ENCODE results near the gene RNF8. TPM values are rescaled to one million over a fixed set of nuclear protein-coding genes. Genes with fewer than 3 reads are reported as not detected.
A peak's percentile ranks its signal among the peaks of the same experiment; 100 is the strongest.

Gene RNF8
- total and polyA plus RNA-seq, 2 of the 4 experiments (the other 2 are of a cell fraction) = 16.5 to 17.9 TPM

DNA sequence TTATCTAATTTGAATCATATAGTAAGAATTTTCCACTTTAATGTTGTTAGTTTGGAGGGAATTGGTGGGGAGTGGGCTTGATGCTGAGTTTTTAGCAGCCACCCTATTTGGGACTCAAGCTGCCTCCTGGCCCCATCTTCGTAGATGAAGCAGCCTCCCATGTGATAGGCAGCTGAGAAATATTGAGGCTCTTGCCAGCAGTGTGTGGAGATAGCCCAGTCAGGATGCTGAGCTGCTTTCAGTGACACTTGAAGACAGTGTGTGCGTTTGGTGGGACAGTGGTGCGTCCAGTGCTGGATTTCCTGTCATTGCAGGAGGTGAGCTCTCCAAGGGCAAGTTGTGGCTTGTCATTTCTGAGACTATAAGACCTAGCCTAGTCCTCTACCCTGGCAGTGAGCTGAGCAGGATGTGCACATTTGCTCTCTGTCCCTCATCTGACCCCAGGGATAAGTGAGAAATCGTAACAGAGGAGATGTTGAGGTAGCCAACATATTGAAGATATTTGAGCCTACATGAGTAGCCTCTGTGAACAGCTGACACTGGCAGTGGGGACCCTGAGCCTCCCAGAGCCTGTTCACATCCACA, 47.9 kb upstream of the RNF8 start:
- Histone ChIP-seq H3K4me2 (ENCODE audit: low read depth, low read length) (no peak overlapping the region), H3K36me3 (ENCODE audit: control insufficient read depth, insufficient read depth, low read length) (peaks cover 25% of the 10 kb centered on the region), H3K4me3 (ENCODE audit: insufficient read depth, low read depth, low read length) (no peak overlapping the region), H2BK15ac (ENCODE audit: low read depth, low read length) (no peak overlapping the region), H3K14ac (replicated peaks; ENCODE audit: low read depth, low read length) (no peak overlapping the region), H3K4ac (ENCODE audit: low read depth, low read length) (no peak overlapping the region), H4K20me1 (ENCODE audit: insufficient read depth, low read length) (no peaks in the 10 kb centered on the region), H2BK120ac (ENCODE audit: low read depth, low read length) (no peak overlapping the region), H2AK9ac (replicated peaks; ENCODE audit: low read depth, low read length, poor library complexity) (no peak overlapping the region), H3K27me3 (ENCODE audit: control insufficient read depth, insufficient read depth, low read length) (no peaks in the 10 kb centered on the region), H3K4me1 (ENCODE audit: control insufficient read depth, insufficient read depth, low read length) (peaks cover 7% of the 10 kb centered on the region), H3K9me3 (ENCODE audit: control insufficient read depth, insufficient read depth, low read length) (no peaks in the 10 kb centered on the region), H3K18ac (ENCODE audit: low read depth, low read length) (no peak overlapping the region), H2BK5ac (ENCODE audit: low read depth, low read length, poor library complexity, severe bottlenecking) (no peak overlapping the region), H2BK20ac (ENCODE audit: low read depth, low read length) (no peak overlapping the region), H4K91ac (ENCODE audit: insufficient read depth, low read depth, low read length) (no peak overlapping the region), H2AK5ac (ENCODE audit: low read depth, low read length) (no peak overlapping the region), H4K8ac (ENCODE audit: low read depth in 2 of 2, low read length in 2 of 2) (no peak overlapping the region), H4K5ac (ENCODE audit: low read depth, low read length) (no peak overlapping the region), H3K56ac (ENCODE audit: extremely low read depth, insufficient read depth, low read length) (no peak overlapping the region), H2AFZ (replicated peaks; ENCODE audit: low read length, poor library complexity) (no peak overlapping the region), H3K23ac (ENCODE audit: low read depth, low read length) (0 out of 2 replicates have a peak overlapping the region, but pooled peaks have one; percentile 24), H3K9ac (ENCODE audit: low read depth, low read length) (no peak overlapping the region), H3K79me1 (ENCODE audit: low read depth in 1 of 2, low read length in 2 of 2) (peaks cover 0 to 5% of the 10 kb centered on the region in 2 experiments; a peak in 1 of 4 replicates), H3K27ac (ENCODE audit: insufficient read depth, low read length) (no peak overlapping the region), H3K9me1 (ENCODE audit: insufficient read depth, low read length) (peaks cover 5% of the 10 kb centered on the region; the same call in 1 of the 2 replicates)
- no TSS peak for BruUV-seq (replicated peaks)
- POLR2A ChIA-PET (ENCODE audit: unreplicated experiment) = no interaction called here
- WGBS, 2 experiments (ENCODE audit: extremely low coverage in 2 of 2, insufficient read length in 1 of 2) = 100% methylated on average over 1 of the region's 4 CpGs; no CpG with 5 or more reads in 1 of the 2 experiments
- no peak for DNase-seq
- ATAC-seq (ENCODE audit: low read depth) = no peak
- no peak for TF ChIP-seq FOS (IDR thresholded peaks at IDR 0.05; ENCODE audit: low read depth, low read length)
- dilution Hi-C loops (cut with HindIII; ENCODE audit: low sequenced_read_pairs, unreplicated experiment) (no loop called here), intact Hi-C loops (cut with micrococcal nuclease) (no loop called here), in situ Hi-C loops (cut with MboI; ENCODE audit: low sequenced_read_pairs) (no loop called here)
- CTCF ChIA-PET = interaction anchor here (0.5 kb wide), 1 partner anchor 741 kb away, joined by 3 read pairs; no protein-coding TSS in a partner anchor

Data from IMR-90 (cell line).